Activated CD8-positive, alpha-beta T cell treated with anti-CD3 and anti-CD28 coated beads, Interleukin-2, amount 10 ng/mL, durations not matched to agents 7 days and 5 days (primary cell): ENCODE data around the gene SRC. TPM values are rescaled to one million over a fixed set of nuclear protein-coding genes. Genes with fewer than 3 reads are reported as not detected.

ENCODE experiments used
- ATAC-seq: fragments of 150-1000 bp; cut with Tn5 transposase; one replicate; pipeline ENCODE4 v1.10.0; 2021; ENCODE audit warnings: moderate library complexity
- CTCF ChIA-PET: fragments of 350-600 bp; sonication (Branson Sonifier 250); formaldehyde crosslinking; loops from one replicate; lab custom pipeline; 2021; ENCODE audit warnings: antibody characterized with exemption; lab: Charles Lee
- POLR2A ChIA-PET: fragments of 350-600 bp; sonication (Branson Sonifier 250); formaldehyde crosslinking; loops from one replicate; lab custom pipeline; 2021; ENCODE audit warnings: antibody characterized with exemption; lab: Charles Lee
- DNase-seq: peaks from one replicate; pipeline ENCODE4 v3.0.0-alpha.2; 2020
- H3K27ac Mint-ChIP-seq: one replicate; pipeline ENCODE4 v1.8.0; 2021; ENCODE audit warnings: mild to moderate bottlenecking, mixed read lengths
- H3K27me3 Mint-ChIP-seq: one replicate; pipeline ENCODE4 v1.8.0; 2021; ENCODE audit warnings: low read depth, mixed read lengths
- H3K36me3 Mint-ChIP-seq: one replicate; pipeline ENCODE4 v1.8.0; 2021; ENCODE audit warnings: low read depth, mixed read lengths
- H3K4me1 Mint-ChIP-seq: one replicate; pipeline ENCODE4 v1.8.0; 2021; ENCODE audit warnings: low read depth, mixed read lengths
- H3K4me3 Mint-ChIP-seq: one replicate; pipeline ENCODE4 v1.8.0; 2021; ENCODE audit warnings: mild to moderate bottlenecking, mixed read lengths
- H3K9me3 Mint-ChIP-seq: one replicate; pipeline ENCODE4 v1.8.0; 2022; ENCODE audit warnings: mixed read lengths; ENCODE audit not compliant: insufficient read depth
- total RNA-seq, 2 experiments: library from RNA; stranded (reverse); gene quantifications; one replicate each; pipeline ENCODE4 v1.2.3, GENCODE V29; 2021

The SRC gene
- total RNA-seq, 2 experiments from 2014 or later: 3.2 to 6.5 TPM

DNA sequence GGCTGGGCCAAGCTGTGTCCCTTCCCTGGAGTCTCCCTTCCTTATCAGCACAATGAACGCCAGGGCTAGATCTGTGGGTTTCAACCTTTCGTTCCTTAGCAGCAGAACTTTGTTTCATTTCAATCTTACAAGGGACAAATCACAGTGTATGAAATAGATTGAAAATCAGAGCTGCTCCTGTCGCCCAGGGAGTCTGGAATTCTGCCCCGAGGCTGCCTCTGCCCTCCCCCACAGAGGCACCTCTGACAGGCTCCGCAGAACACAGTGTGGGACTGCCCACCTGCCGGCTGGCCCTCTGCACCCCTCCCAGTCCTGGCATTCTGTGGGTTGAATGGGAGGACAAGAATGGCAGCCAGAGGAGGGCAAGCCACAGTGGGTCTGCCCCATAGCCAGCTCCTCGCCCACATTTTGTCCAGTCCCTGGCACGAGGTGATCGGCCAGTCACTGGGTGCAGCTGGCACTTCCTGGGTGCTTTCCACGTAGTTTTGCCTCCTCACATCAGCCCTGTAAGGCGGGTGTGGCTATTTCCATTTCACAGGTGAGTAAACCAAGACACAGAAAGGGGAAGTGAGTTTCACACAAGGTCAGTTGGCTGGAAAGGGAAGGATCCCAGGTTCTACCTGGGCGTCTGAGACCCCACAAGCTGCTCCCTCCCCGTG, 30.4 kb upstream of the SRC start:
- DNase-seq: no peak
- no peak overlapping the region for H3K4me3 Mint-ChIP-seq
- H3K4me1 Mint-ChIP-seq: peaks cover 30% of the 10 kb centered on the region
- ChIA-PET POLR2A (no interaction called here), CTCF (interaction anchor here (1.2 kb wide), 1 partner anchor 23 kb away, joined by 3 read pairs; no protein-coding TSS in a partner anchor)
- H3K36me3 Mint-ChIP-seq: peaks cover 27% of the 10 kb centered on the region
- ATAC-seq: no peak
- no peaks in the 10 kb centered on the region for H3K9me3 Mint-ChIP-seq
- H3K27me3 Mint-ChIP-seq: no peaks in the 10 kb centered on the region
- peak overlapping the region; percentile 93 for H3K27ac Mint-ChIP-seq

DNA sequence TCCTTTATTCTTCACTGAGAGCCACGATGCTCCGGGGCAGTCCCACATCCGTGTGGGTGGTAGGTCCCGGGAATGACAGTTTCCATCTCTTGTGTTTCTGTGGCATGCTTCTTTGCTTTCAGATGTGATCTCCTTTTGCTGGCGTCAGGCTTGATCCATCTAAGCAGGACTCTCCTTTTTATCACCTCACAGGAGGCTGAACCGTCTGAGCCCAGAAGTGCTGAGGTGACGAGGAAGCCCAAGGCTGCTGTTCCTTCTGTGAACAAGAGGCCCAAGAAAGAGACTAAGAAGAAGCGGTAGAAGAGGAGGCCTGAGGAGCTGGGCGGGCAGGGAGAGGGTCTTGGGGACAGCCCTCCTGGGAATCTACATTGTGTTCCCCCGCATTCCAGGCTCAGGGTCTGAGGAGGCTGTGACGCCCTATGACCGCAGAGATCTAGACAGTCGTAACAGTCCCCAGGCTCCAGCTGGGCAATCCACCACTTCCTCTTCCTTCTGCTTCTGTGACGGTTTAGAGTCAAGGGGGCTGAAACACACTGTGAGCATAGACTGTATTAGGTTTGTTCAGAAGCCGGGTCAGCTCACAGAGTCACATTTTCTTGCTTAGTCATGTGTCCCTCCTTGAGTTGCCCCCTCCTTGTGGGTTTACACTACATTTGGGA, 29.7 kb upstream of the SRC start:
- Mint-ChIP-seq H3K4me1 (peaks cover 30% of the 10 kb centered on the region), H3K4me3 (no peak overlapping the region), H3K27me3 (no peaks in the 10 kb centered on the region), H3K9me3 (no peaks in the 10 kb centered on the region), H3K27ac (peak overlapping the region; percentile 93), H3K36me3 (peaks cover 25% of the 10 kb centered on the region)
- peak; percentile 77 for DNase-seq
- ChIA-PET POLR2A (no interaction called here), CTCF (interaction anchor here (1.0 to 1.2 kb wide), 2 partner anchors 22 to 62 kb away, joined by 3 to 4 read pairs; no protein-coding TSS in a partner anchor)
- ATAC-seq: peak; percentile 92

DNA sequence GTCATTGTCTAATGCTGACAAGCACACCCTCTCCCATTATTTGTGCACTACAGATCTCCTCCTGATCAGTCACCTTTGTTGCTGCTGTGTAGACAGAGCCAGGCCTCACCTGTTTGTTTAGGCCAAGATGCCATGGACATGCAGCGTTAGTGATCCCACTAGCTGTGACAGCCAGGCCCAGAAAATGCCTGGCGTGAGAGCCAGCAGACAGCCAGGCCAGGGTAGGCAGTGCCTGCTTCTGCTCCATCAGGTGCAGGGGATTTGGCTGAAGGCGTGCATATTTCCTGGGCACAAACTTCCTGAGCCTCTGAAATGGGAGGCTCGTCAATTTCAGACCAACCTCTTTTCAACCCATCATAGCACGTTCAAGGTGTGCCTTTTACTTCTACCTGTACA, 29.2 kb upstream of the SRC start:
- POLR2A ChIA-PET: no interaction called here
- Mint-ChIP-seq H3K27me3 (no peaks in the 10 kb centered on the region), H3K27ac (peak overlapping the region; percentile 93), H3K4me3 (no peak overlapping the region), H3K36me3 (peaks cover 25% of the 10 kb centered on the region), H3K9me3 (no peaks in the 10 kb centered on the region), H3K4me1 (peaks cover 30% of the 10 kb centered on the region)
- ATAC-seq (peak; percentile 39), DNase-seq (no peak)
- CTCF ChIA-PET: interaction anchor here (1.0 kb wide), 1 partner anchor 62 kb away, joined by 4 read pairs; no protein-coding TSS in a partner anchor

DNA sequence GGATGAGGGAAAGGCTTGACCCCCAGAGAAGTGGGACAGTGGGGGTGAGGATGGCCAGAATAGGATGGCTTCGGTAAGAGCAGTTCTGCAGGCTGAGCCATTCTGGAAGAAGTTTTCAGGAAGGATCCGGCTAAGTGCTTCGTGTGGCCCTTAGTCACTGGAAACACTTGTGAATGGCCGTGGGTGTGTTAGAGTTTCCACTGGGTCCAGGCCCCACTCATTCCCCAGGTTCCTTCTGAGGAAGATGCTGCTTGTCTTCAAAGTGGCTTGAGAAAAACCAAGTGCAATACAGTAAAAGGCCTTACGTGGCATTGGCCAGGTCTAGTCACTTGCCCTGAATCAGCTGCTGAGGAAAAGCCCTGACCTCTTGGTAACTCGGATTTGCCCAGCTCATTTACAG, 28.6 kb upstream of the SRC start:
- peaks cover 28% of the 10 kb centered on the region for H3K4me1 Mint-ChIP-seq
- CTCF ChIA-PET: interaction anchor here (0.9 kb wide), 1 partner anchor 122 kb away, joined by 3 read pairs; no protein-coding TSS in a partner anchor
- H3K27ac Mint-ChIP-seq: peak overlapping the region; percentile 93
- H3K27me3 Mint-ChIP-seq: no peaks in the 10 kb centered on the region
- no peak overlapping the region for H3K4me3 Mint-ChIP-seq
- no peaks in the 10 kb centered on the region for H3K9me3 Mint-ChIP-seq
- no peak for ATAC-seq
- DNase-seq: no peak
- POLR2A ChIA-PET: interaction anchor here (0.8 kb wide), 1 partner anchor 19 kb away, joined by 4 read pairs; no protein-coding TSS in a partner anchor
- peaks cover 22% of the 10 kb centered on the region for H3K36me3 Mint-ChIP-seq

DNA sequence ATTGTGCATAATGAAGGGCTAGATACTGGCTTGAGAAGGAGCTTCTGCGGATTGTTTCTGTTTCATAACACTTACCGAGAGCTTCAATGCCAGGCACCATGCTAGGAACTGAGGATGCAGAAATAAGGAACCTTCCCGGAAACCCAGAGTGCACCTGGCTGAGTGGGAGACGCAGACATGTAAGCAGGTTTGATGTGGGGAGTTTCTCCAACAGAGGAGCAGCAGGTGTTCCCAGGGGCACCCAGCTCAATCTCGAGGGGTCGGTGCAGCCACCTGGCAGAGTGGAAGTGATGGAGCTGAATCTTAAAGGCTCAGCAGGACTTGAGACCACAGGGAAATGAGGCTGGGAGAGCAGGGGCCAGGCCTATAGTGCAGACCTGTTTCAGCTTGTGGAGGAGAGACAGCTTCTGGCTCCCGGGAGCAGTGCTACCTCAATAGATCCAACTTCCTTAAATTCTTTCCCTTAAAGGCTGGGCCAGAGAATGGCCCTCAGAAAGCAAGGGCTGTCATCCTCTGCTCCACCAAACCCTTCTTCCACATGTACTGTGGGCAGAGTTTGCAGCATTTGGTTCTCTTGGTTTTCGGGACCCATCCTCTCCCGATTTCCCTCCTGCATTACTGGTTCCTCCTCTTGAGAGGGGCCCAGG, 27.8 kb upstream of the SRC start:
- ChIA-PET POLR2A (interaction anchor here (0.8 kb wide), 1 partner anchor 19 kb away, joined by 4 read pairs; no protein-coding TSS in a partner anchor), CTCF (interaction anchor here (0.9 to 1.1 kb wide), 2 partner anchors 54 to 123 kb away, joined by 3 read pairs; no protein-coding TSS in a partner anchor)
- Mint-ChIP-seq H3K27me3 (no peaks in the 10 kb centered on the region), H3K4me1 (peaks cover 28% of the 10 kb centered on the region), H3K36me3 (peaks cover 25% of the 10 kb centered on the region), H3K4me3 (no peak overlapping the region), H3K27ac (peak overlapping the region; percentile 62), H3K9me3 (no peaks in the 10 kb centered on the region)
- DNase-seq: no peak
- ATAC-seq: no peak

DNA sequence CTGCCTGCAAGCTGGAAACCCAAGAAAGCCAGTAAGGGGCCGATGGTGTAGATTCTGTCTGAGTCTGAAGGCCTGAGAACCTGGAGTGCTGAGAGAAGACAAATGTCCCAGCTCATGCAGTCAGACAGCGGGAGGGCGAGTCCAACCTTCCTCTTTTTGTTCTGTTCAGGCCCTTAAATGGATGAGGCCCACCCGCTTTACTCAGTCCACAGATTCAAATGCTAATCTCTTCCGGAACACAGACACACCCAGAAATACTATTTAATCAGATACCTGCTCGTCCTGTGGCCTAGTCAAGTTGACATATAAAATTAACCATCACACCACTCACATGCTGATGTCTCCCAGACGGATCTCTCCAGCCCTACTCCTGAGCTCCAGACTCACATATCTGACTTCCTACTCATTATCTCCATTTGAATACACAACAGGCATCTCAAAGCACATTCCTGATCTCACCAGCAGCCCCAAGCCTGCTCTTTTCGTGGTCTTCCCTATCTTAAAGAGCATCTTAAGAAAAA, 26.7 kb upstream of the SRC start:
- no peaks in the 10 kb centered on the region for H3K27me3 Mint-ChIP-seq
- no peaks in the 10 kb centered on the region for H3K9me3 Mint-ChIP-seq
- ChIA-PET POLR2A (no interaction called here), CTCF (no interaction called here)
- DNase-seq: no peak
- peaks cover 26% of the 10 kb centered on the region for H3K4me1 Mint-ChIP-seq
- peaks cover 25% of the 10 kb centered on the region for H3K36me3 Mint-ChIP-seq
- no peak for ATAC-seq
- no peak overlapping the region for H3K4me3 Mint-ChIP-seq
- H3K27ac Mint-ChIP-seq: no peak overlapping the region

DNA sequence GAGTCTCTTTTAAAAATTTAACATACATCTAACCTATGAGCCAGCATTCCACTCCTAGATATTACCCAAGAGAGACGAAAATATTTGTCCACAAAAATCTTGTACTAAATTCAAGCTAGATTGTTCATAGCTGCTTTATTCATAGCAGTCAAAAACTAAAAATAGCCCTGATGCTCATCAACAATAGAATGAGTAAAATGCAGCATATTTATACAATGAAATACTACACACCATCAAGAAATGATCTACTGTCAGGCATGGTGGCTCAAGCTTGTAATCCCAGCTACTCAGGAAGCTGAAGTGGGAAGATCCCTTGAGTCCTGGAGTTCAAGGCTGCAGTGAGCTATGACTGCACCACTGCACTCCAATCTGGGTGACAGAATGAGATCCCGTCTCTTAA, 22.0 kb upstream of the SRC start:
- Mint-ChIP-seq H3K4me3 (no peak overlapping the region), H3K36me3 (peaks cover 7% of the 10 kb centered on the region), H3K9me3 (no peaks in the 10 kb centered on the region), H3K27me3 (peaks cover 4% of the 10 kb centered on the region), H3K4me1 (no peaks in the 10 kb centered on the region), H3K27ac (no peak overlapping the region)
- ATAC-seq (no peak), DNase-seq (no peak)
- ChIA-PET POLR2A (no interaction called here), CTCF (interaction anchor here (1.0 kb wide), 1 partner anchor 61 kb away, joined by 3 read pairs; no protein-coding TSS in a partner anchor)

DNA sequence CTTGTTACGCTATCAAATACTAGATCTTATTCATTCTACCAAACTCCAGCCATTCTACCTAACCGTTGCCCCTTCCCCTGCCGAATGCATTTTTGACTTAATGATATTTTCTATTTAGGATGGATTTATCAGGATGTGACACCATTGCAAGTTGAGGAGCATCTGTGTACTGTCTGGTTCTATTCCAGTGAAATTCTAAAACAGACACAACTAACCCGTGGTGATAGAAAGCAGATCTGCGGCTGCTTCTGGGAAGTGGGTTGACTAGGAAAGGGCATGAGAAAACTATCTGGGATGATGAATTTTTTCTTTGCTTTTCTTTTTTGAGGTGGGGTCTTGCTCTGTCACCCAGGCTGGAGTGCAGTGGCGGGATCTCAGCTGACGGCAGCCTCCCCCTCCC, 20.7 kb upstream of the SRC start:
- H3K27ac Mint-ChIP-seq: no peak overlapping the region
- H3K27me3 Mint-ChIP-seq: peaks cover 4% of the 10 kb centered on the region
- H3K36me3 Mint-ChIP-seq: peaks cover 3% of the 10 kb centered on the region
- H3K9me3 Mint-ChIP-seq: no peaks in the 10 kb centered on the region
- POLR2A ChIA-PET: no interaction called here
- ATAC-seq (no peak), DNase-seq (no peak)
- CTCF ChIA-PET: no interaction called here
- no peaks in the 10 kb centered on the region for H3K4me1 Mint-ChIP-seq
- no peak overlapping the region for H3K4me3 Mint-ChIP-seq

DNA sequence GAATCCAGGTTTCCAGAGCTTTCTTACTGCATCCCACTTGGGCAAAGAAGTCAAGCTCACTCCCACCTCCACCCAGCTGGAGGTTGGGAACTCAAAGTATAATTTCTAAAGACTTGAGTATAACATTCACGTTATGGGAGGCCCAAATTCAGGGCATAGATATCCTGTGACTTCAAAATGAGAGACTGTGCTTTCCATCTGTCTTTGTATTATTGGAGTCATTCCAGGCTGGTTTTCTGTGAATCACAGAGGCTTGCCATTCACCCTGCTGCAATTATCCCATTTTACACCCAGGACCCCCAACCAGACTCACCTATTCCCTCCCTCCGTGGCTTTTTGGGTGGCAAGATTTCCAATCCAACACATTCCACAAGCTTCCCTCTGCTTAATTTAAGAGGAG, 19.3 kb upstream of the SRC start:
- POLR2A ChIA-PET: no interaction called here
- H3K9me3 Mint-ChIP-seq: no peaks in the 10 kb centered on the region
- H3K4me3 Mint-ChIP-seq: no peak overlapping the region
- H3K4me1 Mint-ChIP-seq: no peaks in the 10 kb centered on the region
- ATAC-seq (no peak), DNase-seq (no peak)
- CTCF ChIA-PET: interaction anchor here (0.7 kb wide), 1 partner anchor 50 kb away, joined by 3 read pairs; no protein-coding TSS in a partner anchor
- peaks cover 3% of the 10 kb centered on the region for H3K36me3 Mint-ChIP-seq
- H3K27me3 Mint-ChIP-seq: peaks cover 4% of the 10 kb centered on the region
- no peak overlapping the region for H3K27ac Mint-ChIP-seq

DNA sequence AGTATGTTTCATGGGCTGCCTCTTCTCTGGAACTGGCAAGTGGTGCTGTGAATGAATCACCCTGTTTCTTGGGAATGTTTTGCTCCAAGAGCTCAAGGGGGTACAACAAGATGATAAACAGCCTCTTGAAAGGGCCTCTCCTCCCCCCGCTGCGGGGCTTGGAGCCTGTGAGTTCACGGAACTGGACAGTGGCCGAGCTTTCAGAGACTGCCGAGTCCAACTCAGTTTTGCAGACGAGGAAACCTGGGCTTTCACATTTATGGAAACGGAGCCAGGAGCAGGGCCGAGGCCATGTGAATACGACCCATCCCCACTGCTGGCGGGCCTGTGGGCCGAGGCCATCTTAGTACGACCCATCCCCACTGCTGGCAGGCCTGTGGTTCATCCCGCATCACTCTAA, 18.2 kb upstream of the SRC start:
- ChIA-PET CTCF (interaction anchor here (0.6 kb wide), 1 partner anchor 376 kb away, joined by 3 read pairs; no protein-coding TSS in a partner anchor), POLR2A (no interaction called here)

DNA sequence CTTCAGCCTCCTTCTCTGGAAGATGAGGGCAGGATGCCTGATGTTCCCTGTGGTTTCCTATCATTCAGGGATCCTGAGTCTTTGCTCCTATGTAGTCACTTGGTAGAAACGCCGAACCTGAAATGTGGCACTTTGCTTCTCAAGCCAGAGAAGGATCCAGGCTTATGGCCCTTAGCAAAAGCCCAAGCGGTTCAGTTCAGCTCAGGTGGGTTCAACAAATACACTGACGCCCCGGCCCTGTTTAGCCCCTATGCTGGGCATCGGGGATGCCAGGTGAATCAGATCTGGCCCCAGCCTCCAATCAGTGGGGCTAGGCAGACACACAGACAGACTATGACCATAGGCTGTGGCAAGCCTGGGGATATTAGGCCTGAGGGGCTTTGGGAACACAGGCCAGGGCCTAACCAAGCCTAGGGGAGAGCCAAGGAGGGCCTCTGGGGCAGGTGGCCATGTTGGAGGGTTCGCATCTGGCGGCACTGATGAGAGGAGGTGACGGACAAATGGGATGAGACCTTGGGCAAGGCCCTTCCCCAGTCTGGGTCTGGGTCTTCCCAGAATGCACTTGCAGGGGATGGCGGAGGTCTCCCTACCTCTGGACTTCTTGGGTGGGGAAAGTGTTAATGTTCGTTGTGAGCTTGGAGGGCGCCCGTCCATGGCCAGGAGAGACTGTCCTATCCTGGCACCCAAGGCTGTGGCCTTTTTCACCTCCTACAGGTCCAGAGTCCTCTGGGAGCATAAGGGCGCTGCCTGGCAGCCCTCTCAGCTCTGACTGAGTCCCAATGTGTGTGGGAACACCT, 17.6 kb upstream of the SRC start:
- ChIA-PET POLR2A (no interaction called here), CTCF (interaction anchor here (0.6 kb wide), 1 partner anchor 375 kb away, joined by 3 read pairs; no protein-coding TSS in a partner anchor)
- Mint-ChIP-seq H3K4me1 (no peaks in the 10 kb centered on the region), H3K9me3 (no peaks in the 10 kb centered on the region), H3K27ac (no peak overlapping the region), H3K36me3 (no peaks in the 10 kb centered on the region), H3K27me3 (peaks cover 4% of the 10 kb centered on the region), H3K4me3 (no peak overlapping the region)
- DNase-seq (no peak), ATAC-seq (no peak)

More for the DNA sequence above, 18.2 kb upstream of the SRC start:
- peaks cover 2% of the 10 kb centered on the region for H3K36me3 Mint-ChIP-seq
- peaks cover 4% of the 10 kb centered on the region for H3K27me3 Mint-ChIP-seq
- H3K27ac Mint-ChIP-seq: no peak overlapping the region
- ATAC-seq: no peak
- H3K9me3 Mint-ChIP-seq: no peaks in the 10 kb centered on the region
- DNase-seq: no peak
- no peaks in the 10 kb centered on the region for H3K4me1 Mint-ChIP-seq
- H3K4me3 Mint-ChIP-seq: no peak overlapping the region
